GM10248 (cell line): ENCODE results near the gene HHIPL1.

Experiments used
- CTCF ChIA-PET: fragments of 300-600 bp; sonication (Branson Sonifier 250); formaldehyde crosslinking; extraction: SDS; loops from one replicate; lab custom pipeline; 2021; ENCODE audit warnings: antibody characterized with exemption; lab: Yijun Ruan, JAX
- POLR2A ChIA-PET: fragments of 350-650 bp; sonication (Branson Sonifier 250); formaldehyde crosslinking; extraction: SDS; loops from one replicate; lab custom pipeline; 2020; ENCODE audit warnings: antibody characterized with exemption; lab: Yijun Ruan, JAX
- DNase-seq: peaks from one replicate; pipeline ENCODE4 v3.0.0; 2012; ENCODE audit errors: extremely low spot score
- CTCF ChIP-seq: IDR thresholded peaks from 2 replicates; pipeline ENCODE4 v1.5.1; 2012; ENCODE audit warnings: mild to moderate bottlenecking, low read depth; ENCODE audit errors: extremely low read depth, missing control alignments, control extremely low read depth

The HHIPL1 gene

GRCh38 chr14:99725774-99726537 is 81.0 kb downstream of the HHIPL1 start:
- ChIA-PET POLR2A (no interaction called here), CTCF (interaction anchor here (0.9 kb wide), 1 partner anchor 9 kb away, joined by 3 read pairs; no protein-coding TSS in a partner anchor)
- DNase-seq = no peak
- no peak for TF ChIP-seq CTCF

- POLR2A ChIA-PET = no interaction called here
- no peak for TF ChIP-seq CTCF
- CTCF ChIA-PET = no interaction called here
Measured at GRCh38 chr14:99726538-99727095, 81.7 kb downstream of the HHIPL1 start.

GRCh38 chr14:99727096-99727870 is 82.4 kb downstream of the HHIPL1 start:
- ChIA-PET CTCF (interaction anchor here (1.5 kb wide), 1 partner anchor 172 kb away, joined by 5 read pairs; no protein-coding TSS in a partner anchor), POLR2A (no interaction called here)
- DNase-seq = no peak
- TF ChIP-seq CTCF = no peak

More at GRCh38 chr14:99726538-99727095, 81.7 kb downstream of the HHIPL1 start:
- no peak for DNase-seq

GRCh38 chr14:99728231-99728920 is 83.4 kb downstream of the HHIPL1 start:
- no peak for DNase-seq
- TF ChIP-seq CTCF = no peak
- ChIA-PET CTCF (interaction anchor here (1.5 kb wide), 1 partner anchor 171 kb away, joined by 5 read pairs; no protein-coding TSS in a partner anchor), POLR2A (no interaction called here)

- DNase-seq = no peak
- ChIA-PET POLR2A (no interaction called here), CTCF (interaction anchor here (0.8 to 4.2 kb wide), 7 partner anchors 9 to 163 kb away, joined by 4 to 20 read pairs (median 8); no protein-coding TSS in a partner anchor)
- no peak for TF ChIP-seq CTCF
Measured at GRCh38 chr14:99728981-99729451, 84.1 kb downstream of the HHIPL1 start.
